Kidney (tissue), 14 donors: ENCODE data around the gene FAM53B. TPM values are rescaled to one million over a fixed set of nuclear protein-coding genes. Genes with fewer than 3 reads are reported as not detected.
A peak's percentile ranks its signal among the peaks of the same experiment; 100 is the strongest.

Experiments used
- DNase-seq, 5 donors: peaks; one replicate each; pipeline ENCODE4 v3.0.0-alpha.2; 2013 to 2020
- FAIRE-seq: peaks from 2 replicates; lab custom pipeline; 2012; peaks lifted over from hg19 to GRCh38; lab: Jason Lieb, UNC
- H3K27ac ChIP-seq, 2 donors: one replicate each; pipeline ENCODE4 v1.7.0; 2013; ENCODE audit warnings: low read depth in 2 of 2, low read length in 2 of 2, inconsistent platforms in 1 of 2
- H3K27me3 ChIP-seq: one replicate; pipeline ENCODE4 v1.7.1; 2013; ENCODE audit warnings: low read length, inconsistent platforms; ENCODE audit not compliant: control insufficient read depth, insufficient read depth
- H3K36me3 ChIP-seq, 3 donors: one replicate each; pipeline versions ENCODE4 v1.7.0 to v1.7.1; 2013; ENCODE audit warnings: low read length in 3 of 3, control low read depth in 1 of 3, inconsistent platforms in 1 of 3; ENCODE audit not compliant: insufficient read depth in 3 of 3, control insufficient read depth in 2 of 3
- H3K4me1 ChIP-seq, 3 donors: one replicate each; pipeline versions ENCODE4 v1.7.0 to v1.7.1; 2013; ENCODE audit warnings: low read length in 3 of 3, inconsistent platforms in 1 of 3, low read depth in 1 of 3; ENCODE audit not compliant: control insufficient read depth in 2 of 3, insufficient read depth in 2 of 3
- H3K4me3 ChIP-seq, 3 donors: one replicate each; pipeline versions ENCODE4 v1.7.0 to v1.8.1; 2013; ENCODE audit warnings: low read length in 3 of 3, control low read depth in 1 of 3, inconsistent platforms in 1 of 3
- H3K9ac ChIP-seq, 3 donors: one replicate each; pipeline versions ENCODE4 v1.7.0 to v1.7.1; 2013; ENCODE audit warnings: low read length in 3 of 3, control low read depth in 1 of 3, inconsistent platforms in 1 of 3
- H3K9me3 ChIP-seq, 3 donors: one replicate each; pipeline versions ENCODE4 v1.7.0 to v1.7.1; 2013; ENCODE audit warnings: low read length in 3 of 3, control low read depth in 1 of 3, inconsistent platforms in 1 of 3; ENCODE audit not compliant: control insufficient read depth in 2 of 3, insufficient read depth in 1 of 3
- intact Hi-C: fragments of 100-400 bp; cut with DNase I; formaldehyde crosslinking; loops from one replicate; pipeline ENCODE4 v1.11.1; 2022
- polyA plus RNA-seq: library from polyadenylated mRNA; stranded (reverse); fragments of 350-450 nt; fragmentation: Illumina TruSeq; extraction: RNeasy Lipid Tissue Mini Kit (QIAGEN cat#74804); gene quantifications from one replicate; pipeline ENCODE4 v1.2.3, GENCODE V29; 2014; ENCODE audit warnings: low read depth, low replicate concordance; ENCODE audit not compliant: insufficient read depth
- total RNA-seq: library from RNA; stranded (reverse); fragmentation: NEBNext Ultra II Directional; extraction: Animal tissue kit (Norgen Biotek cat#: 25700); gene quantifications from one replicate; pipeline ENCODE4 v1.2.1, GENCODE V29; 2021
- TF ChIP-seq, protein P1 (sequence below): IDR thresholded peaks from 3 replicates; pipeline ENCODE4 v1.5.1; 2012; ENCODE audit warnings: mild to moderate bottlenecking, moderate library complexity, borderline replicate concordance; ENCODE audit not compliant: insufficient read depth; ENCODE audit errors: extremely low read depth
- donor health status: control.
- donor health status: control.
- donor health status: control.
- donor health status: control.
- donor health status: control.
- donor health status: DM: yes; HTN: yes; CAD: no.
- donor health status: Normal renal cell carcinoma (clear cell type).

FAM53B gene
- total and polyA plus RNA-seq, 2 donors from 2014 or later = 11.8 to 30.0 TPM

DNA sequence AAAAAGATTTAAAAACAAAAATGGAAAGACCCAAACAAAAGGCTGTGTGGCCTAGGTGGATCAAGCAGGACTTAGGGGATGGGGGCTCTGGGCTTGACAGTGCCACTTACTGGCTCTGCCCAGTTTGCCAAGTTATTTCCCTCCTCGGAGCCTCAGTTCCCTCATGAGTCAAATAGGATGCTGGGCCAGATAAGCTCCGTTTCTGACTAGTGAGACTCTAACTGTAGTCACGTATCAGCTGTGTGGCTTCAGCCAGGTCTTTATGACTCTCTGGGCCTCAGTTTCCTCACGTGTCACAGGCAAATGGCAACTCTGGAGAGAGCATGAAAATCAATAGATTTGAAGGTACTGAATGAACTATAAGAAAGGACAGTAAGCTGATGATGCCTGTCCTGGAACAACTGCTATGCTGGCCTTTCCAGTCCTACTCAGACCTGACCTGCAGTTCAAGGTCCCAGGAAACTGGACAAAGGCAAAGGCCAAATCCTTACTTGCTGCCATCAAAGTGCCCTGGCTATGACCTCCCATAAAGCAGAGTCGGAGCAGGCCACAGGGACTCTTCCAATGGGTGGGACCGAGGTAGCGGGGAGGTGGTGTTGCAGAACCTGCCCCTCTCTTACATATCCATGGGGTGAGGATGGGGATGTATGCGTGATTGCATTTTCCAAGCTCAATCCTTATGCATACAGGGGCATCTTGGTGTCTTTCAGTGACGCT is 27.0 kb downstream of the FAM53B start:
- H3K9ac ChIP-seq = no peak overlapping the region
- peaks cover 14 to 63% (median 56%) of the 10 kb centered on the region in 3 donors for H3K4me1 ChIP-seq
- FAIRE-seq = no peak
- peak in 1 of 5 donors; percentile 28 for DNase-seq
- intact Hi-C loops = no loop called here
- H3K27me3 ChIP-seq = no peaks in the 10 kb centered on the region
- H3K27ac ChIP-seq = peak overlapping the region; percentile 3 to 81
- TF ChIP-seq, protein P1, sequence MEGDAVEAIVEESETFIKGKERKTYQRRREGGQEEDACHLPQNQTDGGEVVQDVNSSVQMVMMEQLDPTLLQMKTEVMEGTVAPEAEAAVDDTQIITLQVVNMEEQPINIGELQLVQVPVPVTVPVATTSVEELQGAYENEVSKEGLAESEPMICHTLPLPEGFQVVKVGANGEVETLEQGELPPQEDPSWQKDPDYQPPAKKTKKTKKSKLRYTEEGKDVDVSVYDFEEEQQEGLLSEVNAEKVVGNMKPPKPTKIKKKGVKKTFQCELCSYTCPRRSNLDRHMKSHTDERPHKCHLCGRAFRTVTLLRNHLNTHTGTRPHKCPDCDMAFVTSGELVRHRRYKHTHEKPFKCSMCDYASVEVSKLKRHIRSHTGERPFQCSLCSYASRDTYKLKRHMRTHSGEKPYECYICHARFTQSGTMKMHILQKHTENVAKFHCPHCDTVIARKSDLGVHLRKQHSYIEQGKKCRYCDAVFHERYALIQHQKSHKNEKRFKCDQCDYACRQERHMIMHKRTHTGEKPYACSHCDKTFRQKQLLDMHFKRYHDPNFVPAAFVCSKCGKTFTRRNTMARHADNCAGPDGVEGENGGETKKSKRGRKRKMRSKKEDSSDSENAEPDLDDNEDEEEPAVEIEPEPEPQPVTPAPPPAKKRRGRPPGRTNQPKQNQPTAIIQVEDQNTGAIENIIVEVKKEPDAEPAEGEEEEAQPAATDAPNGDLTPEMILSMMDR = no peak
- no peaks in the 10 kb centered on the region for H3K9me3 ChIP-seq
- H3K4me3 ChIP-seq = no peak overlapping the region
- no peaks in the 10 kb centered on the region for H3K36me3 ChIP-seq

DNA sequence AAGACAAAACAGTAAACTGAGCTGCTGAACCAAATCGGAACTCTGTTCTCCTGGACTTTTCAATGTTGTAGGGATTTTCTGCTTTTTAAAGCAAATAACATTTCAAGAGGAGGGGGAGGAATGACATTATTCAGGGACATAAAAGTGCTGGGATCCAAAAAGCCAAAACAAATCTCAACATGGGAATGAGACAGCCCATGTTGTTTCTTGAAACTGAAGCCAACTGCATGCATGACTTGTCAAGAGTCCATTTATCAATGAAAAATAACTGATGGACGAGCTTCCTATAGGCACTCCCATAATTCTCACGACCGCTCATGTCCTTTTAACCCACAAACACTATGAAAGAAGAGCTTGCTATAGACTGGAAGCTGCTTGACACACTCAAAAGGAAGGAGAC is 27.8 kb downstream of the FAM53B start:
- DNase-seq (peak in 3 of 5 donors; percentile 47 to 89 (median 85)), FAIRE-seq (no peak)
- H3K27ac ChIP-seq = peak overlapping the region in 1 of 2 donors; percentile 26

DNA sequence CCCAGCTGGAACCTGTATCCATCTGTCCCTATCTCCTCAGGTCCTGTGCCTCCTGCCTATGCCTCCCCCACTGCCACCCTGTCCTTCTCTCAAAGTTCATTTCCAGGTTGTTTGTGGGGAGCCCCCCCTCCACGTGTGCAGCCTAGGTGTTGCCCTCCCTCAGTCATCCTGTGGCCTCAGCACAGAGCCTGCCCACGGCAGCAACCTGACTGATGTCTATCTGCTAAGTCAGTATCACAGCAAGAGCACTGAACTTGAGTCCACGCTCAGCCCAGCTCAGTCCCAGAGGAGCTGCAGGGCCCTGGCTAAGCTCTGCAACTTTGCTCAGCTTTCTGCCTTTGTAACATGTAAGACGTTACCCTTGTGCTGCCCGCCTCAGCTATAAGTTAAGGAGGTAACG is 28.7 kb downstream of the FAM53B start:
- Histone ChIP-seq H3K27ac (no peak overlapping the region), H3K36me3 (no peaks in the 10 kb centered on the region), H3K9ac (no peak overlapping the region), H3K4me3 (no peak overlapping the region), H3K4me1 (peaks cover 14 to 60% (median 55%) of the 10 kb centered on the region in 3 donors), H3K27me3 (no peaks in the 10 kb centered on the region), H3K9me3 (no peaks in the 10 kb centered on the region)
- FAIRE-seq (no peak), DNase-seq (peak in 1 of 5 donors; percentile 35)
- TF ChIP-seq, protein P1 = no peak
- intact Hi-C loops = no loop called here

More for the DNA sequence above, 27.8 kb downstream of the FAM53B start:
- Histone ChIP-seq H3K27me3 (no peaks in the 10 kb centered on the region), H3K9me3 (no peaks in the 10 kb centered on the region), H3K4me3 (no peak overlapping the region), H3K4me1 (peaks cover 14 to 58% (median 55%) of the 10 kb centered on the region in 3 donors), H3K9ac (no peak overlapping the region), H3K36me3 (no peaks in the 10 kb centered on the region)
- TF ChIP-seq, protein P1 = no peak
- intact Hi-C loops = no loop called here
